HepG2 (cell line): Measurements from ENCODE around the gene DUS3L. TPM values are rescaled to one million over a fixed set of nuclear protein-coding genes. Genes with fewer than 3 reads are reported as not detected.
A peak's percentile ranks its signal among the peaks of the same experiment; 100 is the strongest.

Source experiments
- ATF7-NPFF ChIP-seq: sonication (generic); formaldehyde crosslinking; IDR thresholded peaks from 2 replicates; pipeline ENCODE4 v1.8.1; 2023; ENCODE audit warnings: mild to moderate bottlenecking, low read depth, missing genetic modification reagents, moderate library complexity
- ATM ChIP-seq: fragments of 450-650 bp; IDR thresholded peaks from 2 replicates; pipeline ENCODE4 v1.7.1; 2017; ENCODE audit warnings: mild to moderate bottlenecking, borderline replicate concordance
- CCAR2 ChIP-seq: fragments of 200-400 bp; formaldehyde crosslinking; optimal IDR thresholded peaks from 2 replicates; pipeline ENCODE3; 2018; ENCODE audit warnings: low read depth, mild to moderate bottlenecking, low read length, moderate library complexity
- CENPX ChIP-seq: sonication (generic); formaldehyde crosslinking; IDR thresholded peaks from 2 replicates; pipeline ENCODE4 v1.9.0; 2021; ENCODE audit warnings: mild to moderate bottlenecking, missing genetic modification reagents, moderate library complexity
- HNRNPL ChIP-seq: fragments of 200-400 bp; formaldehyde crosslinking; IDR thresholded peaks from 2 replicates; pipeline ENCODE4 v1.6.1; 2017; ENCODE audit warnings: mild to moderate bottlenecking, low read depth, low read length
- KDM5B ChIP-seq: sonication (generic); formaldehyde crosslinking; IDR thresholded peaks from 2 replicates; pipeline ENCODE4 v1.4.0; 2020; ENCODE audit warnings: missing genetic modification reagents, mild to moderate bottlenecking, borderline replicate concordance
- MEIS1 ChIP-seq: sonication (generic); formaldehyde crosslinking; IDR thresholded peaks from 2 replicates; pipeline ENCODE4 v1.9.0; 2021; ENCODE audit warnings: mild to moderate bottlenecking, missing genetic modification reagents, moderate library complexity, borderline replicate concordance
- NFATC3 ChIP-seq: sonication (generic); formaldehyde crosslinking; IDR thresholded peaks from 2 replicates; pipeline ENCODE4 v1.5.1; 2020; ENCODE audit warnings: mild to moderate bottlenecking, missing genetic modification reagents
- RBM39 ChIP-seq: fragments of 200-400 bp; formaldehyde crosslinking; IDR thresholded peaks from one replicate; pipeline ENCODE4 v1.6.1; 2018; ENCODE audit warnings: antibody characterized with exemption, mild to moderate bottlenecking, low read depth, low read length; ENCODE audit not compliant: poor library complexity, severe bottlenecking
- REXO4 ChIP-seq: sonication (generic); formaldehyde crosslinking; IDR thresholded peaks from 2 replicates; pipeline ENCODE4 v1.8.0; 2022; ENCODE audit warnings: missing genetic modification reagents, mild to moderate bottlenecking, borderline replicate concordance
- SNAPC2 ChIP-seq: sonication (generic); formaldehyde crosslinking; IDR thresholded peaks from 2 replicates; pipeline ENCODE4 v1.8.1; 2022; ENCODE audit warnings: mild to moderate bottlenecking, missing genetic modification reagents
- WIZ ChIP-seq: sonication (generic); formaldehyde crosslinking; IDR thresholded peaks from 2 replicates; pipeline ENCODE4 v1.5.1; 2020; ENCODE audit warnings: mild to moderate bottlenecking, missing genetic modification reagents
- ZNF160 ChIP-seq: sonication (generic); formaldehyde crosslinking; IDR thresholded peaks from 2 replicates; pipeline ENCODE4 v1.8.0; 2022; ENCODE audit warnings: mild to moderate bottlenecking, inconsistent platforms, missing genetic modification reagents
- ZNF260 ChIP-seq: sonication (generic); formaldehyde crosslinking; IDR thresholded peaks from 2 replicates; pipeline ENCODE4 v1.4.0; 2020; ENCODE audit warnings: missing genetic modification reagents, low read depth, mild to moderate bottlenecking, borderline replicate concordance
- ZNF3 ChIP-seq: IDR thresholded peaks from 2 replicates; pipeline ENCODE4 v1.7.0; 2017; ENCODE audit warnings: inconsistent platforms
- ZNF441 ChIP-seq: sonication (generic); formaldehyde crosslinking; IDR thresholded peaks from 2 replicates; pipeline ENCODE4 v1.7.0; 2021; ENCODE audit warnings: missing genetic modification reagents, borderline replicate concordance
- ZNF773 ChIP-seq: sonication (generic); formaldehyde crosslinking; IDR thresholded peaks from 2 replicates; pipeline ENCODE4 v1.4.0; 2020; ENCODE audit warnings: missing genetic modification reagents, borderline replicate concordance
- ZSCAN25 ChIP-seq: sonication (generic); formaldehyde crosslinking; IDR thresholded peaks from 2 replicates; pipeline ENCODE4 v1.8.0; 2022; ENCODE audit warnings: mild to moderate bottlenecking, missing genetic modification reagents
- polyA plus RNA-seq, 8 experiments: library from polyadenylated mRNA; depleted of rRNA in 3 of 8; stranded (reverse) in 7 of 8; unstranded in 1 of 8; fragments of >200 nt; fragmentation: Illumina TruSeq in 4 of 8; extraction: Trizol in 4 of 8; gene quantifications; 2 replicates each; pipeline versions ENCODE4 v1.2.1 to v1.2.3, GENCODE V29; 2011 to 2016; ENCODE audit warnings: low read depth in 4 of 8, missing spikeins in 1 of 8, mixed read lengths in 1 of 8; ENCODE audit not compliant: insufficient read depth in 1 of 8
- total RNA-seq, 5 experiments: library from RNA; depleted of rRNA; stranded (reverse); fragments of >200 nt; fragmentation: Illumina TruSeq; extraction: Trizol; gene quantifications; 2 replicates each; pipeline ENCODE4 v1.2.3, GENCODE V29; 2016; ENCODE audit warnings: low read depth in 1 of 5
- TF ChIP-seq, protein P1 (sequence below): sonication (generic); formaldehyde crosslinking; IDR thresholded peaks from 2 replicates; pipeline ENCODE4 v1.8.0; 2022; ENCODE audit warnings: low read depth, missing genetic modification reagents
- TF ChIP-seq, protein P2 (sequence below): sonication (generic); formaldehyde crosslinking; IDR thresholded peaks from 2 replicates; pipeline ENCODE4 v1.5.0; 2020; ENCODE audit warnings: mild to moderate bottlenecking, missing genetic modification reagents
- TF ChIP-seq, protein P3 (sequence below): sonication (generic); formaldehyde crosslinking; IDR thresholded peaks from 2 replicates; pipeline ENCODE4 v1.8.1; 2023; ENCODE audit warnings: missing genetic modification reagents, inconsistent platforms, borderline replicate concordance

Gene DUS3L
- total and polyA plus RNA-seq, 2 of the 13 experiments (the other 11 are each of a cell fraction or from before 2014, with no cell fraction given) = 13.3 to 25.1 TPM

DNA sequence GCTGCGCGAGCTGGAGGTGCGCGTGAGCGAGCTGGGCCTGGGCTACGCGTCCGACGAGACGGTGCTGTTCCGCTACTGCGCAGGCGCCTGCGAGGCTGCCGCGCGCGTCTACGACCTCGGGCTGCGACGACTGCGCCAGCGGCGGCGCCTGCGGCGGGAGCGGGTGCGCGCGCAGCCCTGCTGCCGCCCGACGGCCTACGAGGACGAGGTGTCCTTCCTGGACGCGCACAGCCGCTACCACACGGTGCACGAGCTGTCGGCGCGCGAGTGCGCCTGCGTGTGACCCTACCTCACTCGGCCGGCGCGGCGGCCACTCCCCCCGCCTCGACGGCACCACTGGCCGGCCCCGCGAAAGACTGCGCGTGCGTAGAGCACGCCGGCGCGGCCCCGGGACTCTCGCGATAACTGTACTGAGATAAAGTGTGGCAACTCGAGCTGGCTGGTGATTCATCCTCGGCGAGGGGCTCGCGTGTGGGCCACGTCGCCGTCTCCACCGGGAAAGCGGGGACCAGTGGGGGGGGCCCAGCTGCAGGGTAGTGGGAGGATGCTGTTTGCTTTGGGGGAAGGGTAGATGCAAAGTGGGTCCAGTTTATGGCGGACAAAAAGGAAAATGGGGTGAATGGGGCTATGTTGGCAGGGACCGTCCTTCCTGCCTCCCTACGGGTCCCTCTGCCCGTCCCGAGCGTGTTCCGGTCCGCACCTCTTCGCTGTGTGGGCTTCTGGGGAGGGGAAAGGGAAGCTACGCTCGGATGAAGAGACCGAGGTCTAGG lies 37.1 kb upstream of the DUS3L start (continued):
- peak; percentile 91 for TF ChIP-seq RBM39
- TF ChIP-seq ATM = no peak
- TF ChIP-seq NFATC3 = peak; percentile 95
- no peak for TF ChIP-seq ZNF3 (CRISPR knock-in tag)
- no peak for TF ChIP-seq ZNF773 (CRISPR knock-in tag)
- TF ChIP-seq, protein P1, sequence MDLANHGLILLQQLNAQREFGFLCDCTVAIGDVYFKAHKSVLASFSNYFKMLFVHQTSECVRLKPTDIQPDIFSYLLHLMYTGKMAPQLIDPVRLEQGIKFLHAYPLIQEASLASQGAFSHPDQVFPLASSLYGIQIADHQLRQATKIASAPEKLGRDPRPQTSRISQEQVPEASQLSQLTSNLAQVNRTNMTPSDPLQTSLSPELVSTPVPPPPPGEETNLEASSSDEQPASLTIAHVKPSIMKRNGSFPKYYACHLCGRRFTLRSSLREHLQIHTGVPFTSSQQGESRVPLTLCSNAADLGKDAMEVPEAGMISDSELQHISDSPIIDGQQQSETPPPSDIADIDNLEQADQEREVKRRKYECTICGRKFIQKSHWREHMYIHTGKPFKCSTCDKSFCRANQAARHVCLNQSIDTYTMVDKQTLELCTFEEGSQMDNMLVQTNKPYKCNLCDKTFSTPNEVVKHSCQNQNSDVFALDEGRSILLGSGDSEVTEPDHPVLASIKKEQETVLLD (CRISPR knock-in tag) = peak; percentile 91
- TF ChIP-seq SNAPC2 (CRISPR knock-in tag) = peak; percentile 86
- TF ChIP-seq, protein P2, sequence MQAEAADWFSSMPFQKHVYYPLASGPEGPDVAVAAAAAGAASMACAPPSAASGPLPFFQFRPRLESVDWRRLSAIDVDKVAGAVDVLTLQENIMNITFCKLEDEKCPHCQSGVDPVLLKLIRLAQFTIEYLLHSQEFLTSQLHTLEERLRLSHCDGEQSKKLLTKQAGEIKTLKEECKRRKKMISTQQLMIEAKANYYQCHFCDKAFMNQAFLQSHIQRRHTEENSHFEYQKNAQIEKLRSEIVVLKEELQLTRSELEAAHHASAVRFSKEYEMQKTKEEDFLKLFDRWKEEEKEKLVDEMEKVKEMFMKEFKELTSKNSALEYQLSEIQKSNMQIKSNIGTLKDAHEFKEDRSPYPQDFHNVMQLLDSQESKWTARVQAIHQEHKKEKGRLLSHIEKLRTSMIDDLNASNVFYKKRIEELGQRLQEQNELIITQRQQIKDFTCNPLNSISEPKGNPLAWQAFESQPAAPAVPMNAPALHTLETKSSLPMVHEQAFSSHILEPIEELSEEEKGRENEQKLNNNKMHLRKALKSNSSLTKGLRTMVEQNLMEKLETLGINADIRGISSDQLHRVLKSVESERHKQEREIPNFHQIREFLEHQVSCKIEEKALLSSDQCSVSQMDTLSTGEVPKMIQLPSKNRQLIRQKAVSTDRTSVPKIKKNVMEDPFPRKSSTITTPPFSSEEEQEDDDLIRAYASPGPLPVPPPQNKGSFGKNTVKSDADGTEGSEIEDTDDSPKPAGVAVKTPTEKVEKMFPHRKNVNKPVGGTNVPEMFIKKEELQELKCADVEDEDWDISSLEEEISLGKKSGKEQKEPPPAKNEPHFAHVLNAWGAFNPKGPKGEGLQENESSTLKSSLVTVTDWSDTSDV (CRISPR knock-in tag) = peak; percentile 88; the same call in 1 of the 2 replicates
- TF ChIP-seq ZNF441 (CRISPR knock-in tag) = 0 out of 2 replicates have a peak, but pooled peaks have one; percentile 61
- TF ChIP-seq ZNF160 = peak; percentile 24
- peak; percentile 72; the same call in 1 of the 2 replicates for TF ChIP-seq HNRNPL
- no peak for TF ChIP-seq CCAR2
- TF ChIP-seq, protein P3, sequence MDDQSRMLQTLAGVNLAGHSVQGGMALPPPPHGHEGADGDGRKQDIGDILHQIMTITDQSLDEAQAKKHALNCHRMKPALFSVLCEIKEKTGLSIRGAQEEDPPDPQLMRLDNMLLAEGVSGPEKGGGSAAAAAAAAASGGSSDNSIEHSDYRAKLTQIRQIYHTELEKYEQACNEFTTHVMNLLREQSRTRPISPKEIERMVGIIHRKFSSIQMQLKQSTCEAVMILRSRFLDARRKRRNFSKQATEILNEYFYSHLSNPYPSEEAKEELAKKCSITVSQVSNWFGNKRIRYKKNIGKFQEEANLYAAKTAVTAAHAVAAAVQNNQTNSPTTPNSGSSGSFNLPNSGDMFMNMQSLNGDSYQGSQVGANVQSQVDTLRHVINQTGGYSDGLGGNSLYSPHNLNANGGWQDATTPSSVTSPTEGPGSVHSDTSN (CRISPR knock-in tag) = no peak
- TF ChIP-seq KDM5B (CRISPR knock-in tag) = peak; percentile 80; the same call in 1 of the 2 replicates
- TF ChIP-seq WIZ (CRISPR knock-in tag) = peak; percentile 69; the same call in 1 of the 2 replicates
- peak; percentile 62; the same call in 1 of the 2 replicates for TF ChIP-seq MEIS1 (CRISPR knock-in tag)
- no peak for TF ChIP-seq REXO4 (CRISPR knock-in tag)
- no peak for TF ChIP-seq CENPX (CRISPR knock-in tag)
- TF ChIP-seq ZNF260 (CRISPR knock-in tag) = no peak
- peak; percentile 75 for TF ChIP-seq ZSCAN25 (CRISPR knock-in tag)
- TF ChIP-seq ATF7-NPFF (CRISPR knock-in tag) = peak; percentile 83; the same call in 1 of the 2 replicates
